GM21515 (cell line): ENCODE measurements around the gene RHOA.
"Not testable (repeated sequence)": the region's sequence is repeated elsewhere in the genome, so short reads cannot be mapped to it uniquely, and the experiment has no call there.

Experiments
- ATAC-seq: cut with Tn5 transposase; IDR thresholded peaks from one replicate; pipeline ENCODE4 v1.9.1; 2021; ENCODE audit not compliant: unreplicated experiment

Gene RHOA

DNA sequence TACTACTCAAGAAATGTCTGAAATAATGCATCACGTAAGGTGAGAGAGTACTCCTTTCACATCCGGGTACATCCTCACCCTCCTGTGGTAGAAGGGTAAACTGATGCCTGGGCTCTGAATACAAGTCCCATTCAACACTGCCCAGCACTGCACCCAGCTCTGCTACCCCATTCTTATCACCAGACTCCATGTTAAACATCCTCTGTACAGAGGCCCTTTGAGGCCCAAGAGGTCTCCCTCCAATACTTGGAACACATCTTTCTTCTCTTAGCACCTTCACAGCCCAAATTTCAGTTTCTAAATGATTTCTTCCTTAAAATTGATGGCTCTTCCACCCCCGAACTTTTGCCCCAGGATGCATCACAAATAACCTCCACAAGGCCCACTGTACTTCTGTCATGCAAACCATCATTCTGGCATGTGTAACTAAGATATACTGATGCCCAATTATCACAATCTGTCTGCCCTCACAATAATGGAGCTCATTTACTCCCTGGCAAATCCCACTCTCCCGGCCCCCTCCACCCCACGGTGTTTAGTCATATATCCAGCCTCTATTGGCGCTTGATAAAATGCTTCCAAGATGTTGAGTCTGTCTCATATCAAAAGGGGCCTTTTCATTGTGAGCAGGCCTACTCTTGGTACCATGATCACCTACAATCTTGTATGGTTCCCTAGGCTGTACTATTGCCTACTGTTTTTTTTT lies 41.0 kb downstream of the RHOA start:
- ATAC-seq: no peak

DNA sequence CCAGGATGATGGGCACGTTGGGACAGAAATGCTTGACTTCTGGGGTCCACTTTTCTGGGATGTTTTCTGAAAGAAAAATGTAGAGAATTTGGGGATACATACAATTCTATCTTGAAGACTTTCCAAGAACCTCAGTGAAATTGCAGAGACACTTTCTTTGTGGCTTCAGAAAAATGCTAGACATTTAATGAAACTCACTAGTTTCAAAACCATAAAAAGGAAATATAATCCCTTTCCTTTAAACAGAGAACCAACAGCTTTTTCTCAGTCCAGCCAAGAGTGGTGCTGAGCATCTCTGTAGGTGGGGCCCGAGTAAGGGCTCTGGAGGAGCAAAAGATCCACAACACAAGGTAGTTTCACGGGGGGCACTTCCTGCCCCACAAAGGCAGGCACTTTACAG lies 49.2 kb downstream of the RHOA start:
- ATAC-seq: no peak

DNA sequence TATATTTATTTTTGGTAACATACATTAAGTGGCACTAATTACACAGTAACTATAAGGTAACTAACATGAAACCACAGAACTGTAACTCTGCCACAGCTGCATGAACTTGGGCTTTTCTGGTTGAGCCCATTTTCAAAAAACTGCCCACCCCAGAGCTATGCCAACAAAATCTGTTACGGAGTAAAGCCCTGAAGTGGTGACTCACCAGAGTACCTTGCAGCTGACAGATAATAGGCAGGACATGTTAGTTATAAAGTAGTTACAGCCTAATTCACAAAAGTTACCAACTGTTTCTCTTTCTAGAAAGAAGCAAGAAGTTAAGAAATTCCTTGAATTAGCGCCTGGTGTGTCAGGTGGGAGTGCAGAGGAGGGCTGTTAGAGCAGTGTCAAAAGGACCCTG lies 52.2 kb downstream of the RHOA start:
- no peak for ATAC-seq

DNA sequence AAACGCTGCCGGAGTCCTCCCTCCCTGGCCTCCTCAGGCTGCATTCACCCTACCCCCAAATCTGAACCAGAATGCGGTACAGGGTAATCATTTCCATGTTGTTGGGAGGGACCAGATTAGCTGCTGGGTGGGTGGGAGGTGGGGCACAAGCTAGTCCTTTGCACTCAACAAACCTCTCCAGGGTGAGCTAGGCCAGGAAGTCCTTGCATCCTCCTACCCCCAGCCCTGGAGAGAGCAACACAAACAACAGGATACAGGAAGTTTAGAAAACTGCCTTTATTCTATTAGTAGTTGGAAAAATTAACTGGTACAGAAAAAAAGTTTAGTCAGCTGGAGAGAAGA lies 52.9 kb downstream of the RHOA start:
- ATAC-seq: peak; percentile 2

DNA sequence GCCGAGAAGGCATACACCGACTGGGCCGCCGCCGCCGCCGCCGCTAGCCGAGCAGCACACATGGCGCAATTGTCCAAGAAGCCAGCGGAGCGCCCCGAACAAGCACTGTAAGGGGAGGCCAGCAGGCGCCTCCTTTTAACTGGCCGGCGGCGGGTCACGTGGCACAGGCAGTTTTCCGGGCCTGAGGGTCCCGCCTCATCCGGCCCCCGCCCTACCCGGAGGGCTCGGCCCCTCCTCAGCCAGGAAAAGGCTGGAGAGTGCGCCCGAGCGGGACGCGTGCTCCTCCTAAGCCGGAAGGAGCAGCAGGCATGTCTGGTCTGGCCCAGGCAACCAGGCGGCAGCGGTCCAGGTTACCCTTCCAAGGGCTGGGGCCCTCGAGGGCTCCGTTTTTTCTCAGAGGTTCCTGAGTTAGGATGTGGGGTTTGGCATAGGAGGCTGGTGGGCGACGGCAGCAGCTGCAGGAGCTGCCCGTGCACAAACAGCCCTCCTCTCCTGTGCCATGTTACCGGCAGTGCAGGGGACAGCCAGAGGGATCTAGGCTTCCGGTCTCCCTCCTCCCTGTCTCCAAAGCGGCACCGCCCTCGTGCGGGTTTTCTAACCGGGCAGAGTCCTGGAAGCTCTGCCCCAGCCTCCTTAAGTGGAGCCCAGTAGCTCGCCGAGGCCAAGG lies 53.4 kb downstream of the RHOA start, which contains the start of gene GPX1:
TSS of gene GPX1 (minus strand) at position 137 of the 667 bp plus-strand sequence. CDS start at position 62, 75 bp downstream.
- ATAC-seq: peak; percentile 80

DNA sequence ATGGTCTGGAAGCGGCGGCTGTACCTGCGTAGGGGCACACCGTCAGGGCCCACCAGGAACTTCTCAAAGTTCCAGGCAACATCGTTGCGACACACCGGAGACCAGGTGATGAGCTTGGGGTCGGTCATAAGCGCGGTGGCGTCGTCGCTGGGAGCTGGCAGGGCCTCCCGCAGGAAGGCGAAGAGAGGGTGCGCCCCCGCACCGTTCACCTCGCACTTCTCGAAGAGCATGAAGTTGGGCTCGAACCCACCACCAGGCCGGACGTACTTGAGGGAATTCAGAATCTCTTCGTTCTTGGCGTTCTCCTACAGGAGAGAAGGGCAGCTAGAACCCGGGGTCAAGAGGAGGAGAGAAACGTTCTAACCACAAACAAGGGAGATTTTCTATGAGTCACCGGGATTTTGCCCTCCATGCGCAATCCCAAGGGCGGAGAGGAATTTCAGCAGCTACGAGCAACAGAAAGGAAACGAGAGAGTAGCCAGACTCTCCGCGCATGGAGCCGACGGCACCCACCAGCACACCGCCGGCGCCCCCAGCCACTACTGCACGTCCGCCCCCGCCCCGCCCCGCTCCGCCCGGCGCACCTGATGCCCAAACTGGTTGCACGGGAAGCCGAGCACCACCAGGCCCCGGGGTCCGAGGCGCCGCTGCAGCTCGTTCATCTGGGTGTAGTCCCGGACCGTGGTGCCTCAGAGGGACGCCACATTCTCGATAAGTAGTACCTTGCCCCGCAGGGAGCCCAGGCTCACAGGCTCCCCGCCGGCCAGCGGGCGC lies 54.1 kb downstream of the RHOA start:
- ATAC-seq: peak; percentile 11

DNA sequence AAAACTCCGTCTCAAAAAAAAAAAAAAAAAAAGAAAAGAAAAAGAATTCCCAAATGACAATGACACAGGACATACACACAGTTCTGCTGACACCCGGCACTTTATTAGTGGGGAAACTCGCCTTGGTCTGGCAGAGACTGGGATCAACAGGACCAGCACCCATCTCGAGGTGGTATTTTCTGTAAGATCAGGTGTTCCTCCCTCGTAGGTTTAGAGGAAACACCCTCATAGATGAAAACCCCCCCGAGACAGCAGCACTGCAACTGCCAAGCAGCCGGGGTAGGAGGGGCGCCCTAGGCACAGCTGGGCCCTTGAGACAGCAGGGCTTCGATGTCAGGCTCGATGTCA lies 54.7 kb downstream of the RHOA start:
- not testable (repeated sequence) for ATAC-seq

DNA sequence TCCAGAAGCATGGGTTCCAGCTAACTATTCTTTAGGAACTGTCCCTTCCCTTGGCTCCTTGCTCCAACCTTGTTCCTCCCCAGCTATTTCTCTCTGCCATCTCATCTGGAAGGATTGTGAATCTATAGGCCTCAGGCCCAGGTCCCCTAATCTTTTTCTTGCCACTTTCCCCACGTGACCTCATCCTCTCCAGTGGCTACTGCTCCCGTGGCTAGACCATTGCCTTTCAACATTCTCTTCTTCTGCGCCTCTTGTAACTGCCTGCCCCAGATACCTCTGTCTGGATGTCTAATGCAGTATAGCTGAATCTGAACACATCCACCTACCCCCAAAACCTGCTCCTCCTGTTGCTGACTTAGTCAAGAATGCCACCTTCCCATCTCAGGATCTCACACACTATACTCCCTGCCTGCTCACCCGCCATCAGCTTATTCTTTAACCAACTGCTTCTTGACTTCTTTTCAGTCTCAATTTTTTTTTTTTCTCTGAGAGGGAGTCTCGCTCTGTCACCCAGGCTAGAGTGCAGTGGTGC lies 58.8 kb downstream of the RHOA start:
- ATAC-seq: no peak

DNA sequence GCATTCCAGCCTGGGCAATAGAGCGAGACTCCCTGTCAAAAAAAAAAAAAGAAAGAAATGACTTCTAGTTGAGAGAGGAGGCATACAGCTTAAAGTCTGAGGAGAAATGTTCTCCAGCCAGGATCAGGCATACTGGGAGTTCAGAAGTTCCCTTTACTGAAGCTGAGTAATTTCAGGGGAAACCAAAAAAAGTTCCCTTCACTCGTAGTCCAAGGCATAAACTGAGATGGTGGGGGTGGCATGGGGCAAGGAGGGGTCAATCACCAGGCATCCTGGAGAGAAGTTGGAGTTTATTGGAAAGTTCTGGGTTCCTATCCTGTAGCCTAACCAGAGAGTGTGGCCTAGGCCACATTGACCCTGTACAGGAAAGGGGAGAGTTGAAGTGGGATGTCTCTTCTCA lies 59.5 kb downstream of the RHOA start:
- ATAC-seq: no peak

DNA sequence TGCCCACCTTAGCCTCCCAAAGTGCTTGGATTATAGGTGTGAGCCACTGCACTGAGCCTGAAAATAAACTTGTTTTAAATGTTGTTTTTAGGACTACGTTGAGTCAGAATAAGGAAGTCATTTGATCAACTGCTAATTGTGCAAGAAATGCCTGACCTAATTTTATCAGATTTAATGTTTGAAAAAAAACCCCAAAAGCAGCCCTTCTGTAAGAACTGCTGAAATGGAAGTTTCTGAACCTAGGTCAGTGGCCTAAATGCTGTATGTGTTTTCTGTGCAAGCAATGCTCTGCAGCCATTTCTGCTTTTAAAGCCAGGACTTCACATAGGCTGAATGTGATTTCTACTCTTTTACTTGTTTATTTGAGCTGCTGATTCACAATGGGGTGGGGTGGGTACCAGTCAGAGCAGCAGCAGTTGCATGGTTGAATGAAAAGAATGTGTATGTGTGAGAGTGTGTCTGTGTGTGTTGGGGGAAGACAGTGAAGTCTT lies 60.2 kb downstream of the RHOA start:
- no peak for ATAC-seq

DNA sequence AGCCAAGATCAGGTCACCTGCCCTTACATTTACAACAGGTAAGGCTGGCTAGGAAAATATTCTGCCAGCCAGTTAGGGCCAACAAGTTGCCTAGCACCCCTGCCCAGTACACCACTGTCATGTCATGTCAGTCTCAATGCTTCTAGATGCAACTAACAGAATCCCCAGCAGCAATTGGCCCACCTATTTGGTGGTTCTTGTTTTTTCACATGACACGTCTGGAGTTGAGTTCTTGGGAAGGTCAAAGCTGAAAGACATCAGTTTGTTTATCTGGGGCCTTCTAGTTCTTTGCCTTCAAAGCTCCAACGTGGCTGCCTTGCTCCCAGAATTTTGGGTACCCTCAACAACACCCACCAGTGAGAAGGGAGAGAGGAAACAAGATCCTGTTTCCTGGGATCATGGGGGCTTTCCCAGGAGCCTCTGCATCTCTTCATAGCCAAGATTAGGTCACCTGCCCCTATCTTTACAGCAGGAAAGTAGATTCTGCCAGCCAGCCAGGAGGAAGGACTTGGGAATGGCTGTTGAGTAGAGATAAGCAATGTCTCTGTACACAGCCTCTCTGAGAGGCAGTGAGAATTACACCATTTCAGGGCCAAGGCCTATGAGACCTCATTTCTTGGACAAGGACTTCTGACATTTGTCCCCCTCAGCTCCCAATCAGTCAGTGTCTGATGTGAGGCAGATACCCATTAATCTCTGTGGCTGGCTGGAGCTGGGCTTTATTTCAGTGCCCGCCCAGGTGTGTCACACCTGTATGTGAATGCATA lies 62.2 kb downstream of the RHOA start:
- no peak for ATAC-seq

DNA sequence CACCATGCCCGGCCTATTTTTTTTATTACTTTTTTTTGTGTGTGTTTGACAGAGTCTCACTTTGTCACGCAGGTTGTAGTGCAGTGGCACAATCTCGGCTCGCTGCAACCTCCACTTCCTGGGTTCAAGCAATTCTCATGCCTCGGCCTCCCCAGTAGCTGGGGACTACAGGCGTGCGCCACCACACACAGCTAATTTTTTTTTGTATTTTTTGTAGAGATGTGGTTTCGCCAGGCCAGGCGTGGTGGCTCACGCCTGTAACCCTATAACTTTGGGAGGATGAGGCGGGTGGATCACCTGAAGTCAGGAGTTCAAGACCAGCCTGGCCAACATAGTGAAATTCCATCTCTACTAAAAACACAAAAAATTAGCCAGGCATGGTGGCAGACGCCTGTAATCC lies 63.4 kb downstream of the RHOA start:
- not testable (repeated sequence) for ATAC-seq

DNA sequence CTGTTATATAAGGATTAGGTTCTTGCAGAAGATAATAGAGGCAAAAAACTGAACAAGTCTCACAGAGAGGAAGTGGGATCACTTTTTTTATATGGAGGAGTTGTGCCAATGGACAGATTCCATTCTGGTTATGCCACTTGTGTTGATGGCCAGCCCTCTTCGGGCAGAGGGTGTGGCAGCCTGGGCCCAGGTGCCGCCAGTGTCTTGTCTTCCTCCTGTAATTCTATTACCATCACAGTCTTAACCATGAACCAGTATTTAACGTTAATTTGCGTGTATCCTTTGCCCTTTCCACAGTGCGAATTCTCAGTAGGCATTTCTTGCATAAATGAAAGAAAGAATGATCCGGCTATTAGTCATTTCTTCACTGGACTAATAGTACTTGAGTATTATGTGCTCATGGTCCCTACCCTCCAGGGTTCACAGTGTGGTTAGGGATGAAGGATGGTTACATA lies 65.0 kb downstream of the RHOA start:
- ATAC-seq: no peak

DNA sequence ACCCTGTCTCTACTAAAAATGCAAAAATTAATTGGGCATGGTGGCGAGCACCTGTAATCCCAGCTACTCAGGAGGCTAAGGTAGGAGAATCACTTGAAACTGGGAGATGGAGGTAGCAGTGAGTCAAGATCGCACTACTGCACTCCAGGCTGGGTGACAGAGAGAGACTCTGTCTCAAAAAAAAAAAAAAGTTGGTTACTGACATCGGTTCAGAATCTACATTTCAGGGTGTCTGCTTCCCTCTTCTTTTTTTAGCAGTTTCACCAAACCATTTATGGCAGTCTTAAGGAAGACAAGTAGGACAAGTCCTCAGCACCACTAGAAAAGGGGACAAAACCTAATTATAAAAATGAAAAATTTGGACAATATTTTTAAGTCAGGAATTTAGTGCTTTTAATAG lies 68.6 kb downstream of the RHOA start:
- ATAC-seq: no peak

DNA sequence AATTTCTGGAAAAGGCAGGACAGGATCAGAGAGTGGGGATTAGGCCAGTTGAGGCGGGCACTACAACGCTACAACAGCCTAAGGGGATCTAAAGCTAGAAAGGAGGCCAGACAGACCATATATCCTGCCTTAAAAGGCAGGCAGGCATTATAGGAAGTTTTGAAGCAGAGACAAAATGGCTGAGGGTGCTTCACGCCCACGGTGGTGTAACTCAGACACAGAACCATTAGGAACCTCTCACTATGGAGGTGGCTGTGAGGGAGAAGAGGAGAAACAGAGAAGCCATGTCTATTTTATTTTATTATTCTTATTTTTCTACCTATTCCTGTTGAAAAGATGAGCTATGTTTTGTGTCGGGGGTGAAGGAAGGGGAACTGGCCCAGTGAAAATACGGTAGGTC lies 69.8 kb downstream of the RHOA start:
- ATAC-seq: no peak

DNA sequence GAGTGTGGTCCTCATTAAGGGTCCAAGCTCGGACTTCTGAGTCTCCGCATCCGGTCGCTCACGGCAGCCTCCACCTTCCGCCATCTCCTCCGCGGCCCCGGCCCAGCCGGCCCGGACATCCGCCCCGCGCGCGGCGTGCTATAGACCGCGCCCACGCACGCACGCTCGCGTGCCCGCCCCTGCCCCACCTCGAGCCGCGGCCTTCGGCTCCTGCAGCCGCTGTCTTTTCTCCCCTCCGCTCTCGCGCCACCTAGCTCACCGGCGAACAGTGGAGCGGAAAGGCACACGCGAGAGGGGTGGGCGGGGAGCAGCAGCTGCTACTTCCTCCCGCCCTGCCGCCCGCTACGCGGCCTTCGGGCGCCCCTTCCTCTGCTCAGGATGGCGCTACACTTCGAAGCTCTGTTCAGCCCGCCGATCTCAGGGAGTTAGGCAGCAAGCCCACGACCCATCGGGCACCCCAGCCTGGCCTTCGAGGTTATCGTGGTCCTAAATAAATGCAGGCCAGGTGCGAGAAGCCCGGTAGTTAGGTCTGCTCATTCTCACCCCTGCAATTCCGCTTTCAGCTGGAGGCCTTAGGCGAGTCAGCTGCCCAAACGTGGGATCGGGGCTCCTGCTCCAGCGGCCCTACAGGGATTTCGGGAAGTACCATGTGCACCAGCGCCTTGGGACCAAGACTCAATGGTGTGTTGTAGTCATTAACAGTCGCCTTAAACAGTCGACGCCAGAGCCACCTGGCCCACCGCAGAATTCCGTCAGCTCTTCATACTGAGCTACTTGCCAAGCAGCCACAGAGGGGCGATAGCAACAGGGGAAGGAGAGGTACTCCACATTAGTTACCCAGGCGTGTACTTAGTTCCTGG lies 71.6 kb downstream of the RHOA start, which contains the start of gene USP4:
TSS of gene USP4 (minus strand) at position 113 of the 860 bp plus-strand sequence. CDS start at position 84, 29 bp downstream.
- ATAC-seq: peak; percentile 74

DNA sequence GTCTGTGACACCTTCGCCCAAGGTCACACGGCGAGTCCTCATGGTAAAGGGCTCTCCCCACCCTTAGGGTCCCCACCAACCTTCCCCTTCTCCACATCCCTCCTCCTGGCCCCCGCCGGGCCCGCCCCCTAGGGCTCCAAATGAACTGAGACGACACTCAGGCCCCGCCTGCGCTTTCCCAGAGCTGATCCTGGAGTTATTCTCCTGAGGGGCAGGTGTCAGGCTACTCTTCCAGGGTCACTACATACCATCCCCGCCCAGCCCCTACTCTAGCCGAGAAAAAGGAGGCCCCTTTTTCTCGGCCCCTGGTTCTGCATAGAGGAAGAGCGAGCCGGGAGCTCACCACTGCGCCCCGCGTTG lies 72.2 kb downstream of the RHOA start:
- ATAC-seq: peak; percentile 18

DNA sequence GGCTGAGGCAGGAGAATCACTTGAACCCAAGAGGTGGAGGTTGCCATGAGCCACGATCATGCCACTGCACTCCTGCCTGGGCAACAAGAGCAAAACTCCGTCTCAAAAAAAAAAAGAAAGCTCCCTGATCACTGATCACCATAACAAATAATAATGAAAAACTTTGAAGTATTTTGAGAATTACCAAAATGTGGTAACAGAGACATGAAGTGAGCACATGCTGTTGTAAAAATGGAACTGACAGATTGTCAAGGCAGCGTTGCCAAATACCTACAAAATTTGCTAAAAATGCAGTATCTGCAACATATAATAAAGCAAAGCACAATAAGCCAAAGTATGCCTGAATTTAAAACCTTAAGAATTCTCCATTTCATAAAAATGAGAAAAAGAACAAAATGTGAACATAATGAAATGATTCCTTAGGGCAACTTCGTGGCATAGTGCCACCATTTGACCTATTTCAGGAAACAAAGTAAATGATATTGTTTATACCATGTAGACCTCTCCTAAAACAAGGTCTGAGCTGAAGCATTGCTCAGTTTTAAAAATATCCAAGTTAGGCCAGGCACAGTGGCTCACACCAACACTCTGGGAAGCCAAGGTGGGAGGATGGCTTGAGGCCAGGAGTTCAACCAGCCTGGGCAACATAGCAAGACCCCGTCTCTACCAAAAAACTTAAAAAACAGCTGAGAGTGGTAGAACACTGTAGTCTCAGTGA lies 77.7 kb downstream of the RHOA start:
- ATAC-seq: no peak

DNA sequence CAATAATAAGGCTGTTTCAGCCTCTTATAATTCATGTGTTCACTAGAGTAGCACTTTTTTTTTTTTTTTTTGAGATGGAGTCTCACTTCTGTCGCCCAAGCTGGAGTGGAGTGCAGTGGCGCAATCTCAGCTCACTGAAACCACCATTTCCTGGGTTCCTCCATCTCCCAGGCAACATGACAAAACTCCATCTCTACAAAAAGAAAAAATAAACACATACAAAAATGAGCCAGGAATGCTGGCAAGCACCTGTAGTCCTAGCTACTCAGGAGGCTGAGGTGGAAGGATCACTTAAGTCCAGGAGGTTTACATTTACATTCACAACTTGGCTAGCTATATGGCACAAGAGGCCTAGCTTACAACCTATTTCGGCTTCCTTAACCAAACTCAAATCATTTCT lies 78.7 kb downstream of the RHOA start:
- ATAC-seq: no peak
